ENCODE data around the gene FAM163B. TPM values are rescaled to one million over a fixed set of nuclear protein-coding genes. Genes with fewer than 3 reads are reported as not detected.

Gene FAM163B
- polyA plus RNA-seq, 1 of the 3 experiments (the other 2 are of a cell fraction) = 0.05 TPM

DNA sequence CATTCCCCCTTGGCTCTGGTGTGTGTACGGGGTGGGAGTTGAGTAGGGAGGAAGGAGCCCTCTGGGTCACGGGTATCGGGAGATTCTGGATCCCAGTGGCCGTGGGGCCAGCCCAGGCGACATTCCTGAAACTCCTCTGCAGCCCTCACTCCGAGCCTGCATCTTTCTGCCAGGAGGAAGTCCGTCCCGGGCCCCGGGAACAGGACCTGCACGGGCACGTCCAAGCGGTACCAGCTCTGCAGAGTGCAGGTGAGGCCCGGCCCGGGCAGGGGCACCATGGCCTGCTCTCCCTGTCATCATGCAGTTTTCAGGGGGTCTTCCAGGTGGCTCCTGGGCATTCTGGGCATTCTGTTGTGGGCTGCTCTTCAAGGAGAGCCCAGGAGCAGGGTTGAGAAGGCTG lies 71.0 kb downstream of the FAM163B start:
- H3K9me3 ChIP-seq = no peaks in the 10 kb centered on the region
- no peak overlapping the region for H3K9ac ChIP-seq
- no peaks in the 10 kb centered on the region for H3F3A ChIP-seq (replicated peaks; ENCODE audit: insufficient read depth)
- no peak overlapping the region for H3K4me3 ChIP-seq (ENCODE audit: low read depth in 2 of 2, low read length in 1 of 2)
- 100% methylated on average over 3 of the region's 14 CpGs for WGBS (ENCODE audit: low lambda C conversion rate)
- H3K27me3 ChIP-seq (ENCODE audit: insufficient read depth) = no peaks in the 10 kb centered on the region
- H3K79me2 ChIP-seq (ENCODE audit: insufficient read depth) = no peaks in the 10 kb centered on the region
- no peak overlapping the region for H3K4me2 ChIP-seq
- H2AFZ ChIP-seq (ENCODE audit: low read depth) = no peak overlapping the region
- H3K9me2 ChIP-seq = no peaks in the 10 kb centered on the region
- TF ChIP-seq GATA2 (CRISPR knock-in tag; IDR thresholded peaks at IDR 0.05) (no peak), ELF1 (IDR thresholded peaks at IDR 0.05) (no peak), FOXJ3 (CRISPR knock-in tag; IDR thresholded peaks at IDR 0.05) (no peak), MXI1 (IDR thresholded peaks at IDR 0.05; ENCODE audit: low read depth, low read length) (no peak), ZBTB33 (IDR thresholded peaks at IDR 0.05; ENCODE audit: borderline replicate concordance, low read depth) (no peak), RXRA (IDR thresholded peaks at IDR 0.05; ENCODE audit: borderline replicate concordance, low read depth) (no peak), SMC3 (IDR thresholded peaks at IDR 0.05; ENCODE audit: low read depth, low read length) (no peak), IRF3 (IDR thresholded peaks at IDR 0.05; ENCODE audit: low read depth, low read length) (no peak), EZH2phosphoT487 (IDR thresholded peaks at IDR 0.05; ENCODE audit: borderline replicate concordance, low read depth) (no peak), EP300 (IDR thresholded peaks at IDR 0.05; ENCODE audit: borderline replicate concordance in 1 of 2, low read depth in 1 of 2, low read length in 1 of 2) (no peak)
- CTCF ChIA-PET = no interaction called here
- POLR2A ChIA-PET = interaction anchor here (1.4 kb wide), 1 partner anchor 98 kb away, joined by 5 read pairs; the partner anchor contains the start of gene DBH
- H3K36me3 ChIP-seq (replicated peaks in 1 of 2; ENCODE audit: control insufficient read depth in 1 of 2, insufficient read depth in 2 of 2, low read length in 1 of 2) = peaks cover 0 to 2% of the 10 kb centered on the region in 2 experiments
- DNase-seq = no peak
- peaks cover 0 to 42% of the 10 kb centered on the region in 2 experiments; a peak in 3 of 4 replicates for H3K4me1 ChIP-seq (ENCODE audit: control insufficient read depth in 1 of 2, insufficient read depth in 2 of 2, low read depth in 1 of 2, low read length in 1 of 2)
- H4K20me1 ChIP-seq (ENCODE audit: insufficient read depth) = no peaks in the 10 kb centered on the region
- peak overlapping the region in 1 of 2 experiments; percentile 11; a peak in 1 of 4 replicates for H3K27ac ChIP-seq (ENCODE audit: low read depth in 2 of 2, low read length in 1 of 2)

- H2AFZ ChIP-seq (ENCODE audit: low read depth) = no peak overlapping the region
- H3K4me3 ChIP-seq (ENCODE audit: low read depth in 2 of 2, low read length in 1 of 2) = no peak overlapping the region
- peaks cover 0 to under 1% of the 10 kb centered on the region in 2 experiments for H3K36me3 ChIP-seq (replicated peaks in 1 of 2; ENCODE audit: control insufficient read depth in 1 of 2, insufficient read depth in 2 of 2, low read length in 1 of 2)
- H3K79me2 ChIP-seq (ENCODE audit: insufficient read depth) = no peaks in the 10 kb centered on the region
- no peaks in the 10 kb centered on the region for H3K27me3 ChIP-seq (ENCODE audit: insufficient read depth)
- CTCF ChIA-PET = no interaction called here
- H3K4me2 ChIP-seq = no peak overlapping the region
- H3K4me1 ChIP-seq (ENCODE audit: control insufficient read depth in 1 of 2, insufficient read depth in 2 of 2, low read depth in 1 of 2, low read length in 1 of 2) = peaks cover 0 to 52% of the 10 kb centered on the region in 2 experiments; a peak in 3 of 4 replicates
- POLR2A ChIA-PET = interaction anchor here (1.0 kb wide), 1 partner anchor 115 kb away, joined by 3 read pairs; no protein-coding TSS in a partner anchor
- WGBS (ENCODE audit: low lambda C conversion rate) = 92% methylated on average over 9 of the region's 16 CpGs
- H3K9ac ChIP-seq = no peak overlapping the region
- H3K9me3 ChIP-seq = no peaks in the 10 kb centered on the region
- TF ChIP-seq, protein P1, sequence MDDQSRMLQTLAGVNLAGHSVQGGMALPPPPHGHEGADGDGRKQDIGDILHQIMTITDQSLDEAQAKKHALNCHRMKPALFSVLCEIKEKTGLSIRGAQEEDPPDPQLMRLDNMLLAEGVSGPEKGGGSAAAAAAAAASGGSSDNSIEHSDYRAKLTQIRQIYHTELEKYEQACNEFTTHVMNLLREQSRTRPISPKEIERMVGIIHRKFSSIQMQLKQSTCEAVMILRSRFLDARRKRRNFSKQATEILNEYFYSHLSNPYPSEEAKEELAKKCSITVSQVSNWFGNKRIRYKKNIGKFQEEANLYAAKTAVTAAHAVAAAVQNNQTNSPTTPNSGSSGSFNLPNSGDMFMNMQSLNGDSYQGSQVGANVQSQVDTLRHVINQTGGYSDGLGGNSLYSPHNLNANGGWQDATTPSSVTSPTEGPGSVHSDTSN (IDR thresholded peaks at IDR 0.05) = no peak
- no peak for DNase-seq
- no peak overlapping the region; a peak in 1 of 4 replicates for H3K27ac ChIP-seq (ENCODE audit: low read depth in 2 of 2, low read length in 1 of 2)
- no peaks in the 10 kb centered on the region for H3K9me2 ChIP-seq
- H4K20me1 ChIP-seq (ENCODE audit: insufficient read depth) = no peaks in the 10 kb centered on the region
- no peaks in the 10 kb centered on the region for H3F3A ChIP-seq (replicated peaks; ENCODE audit: insufficient read depth)
Measured at GRCh38 chr9:133537257-133537656, 71.9 kb downstream of the FAM163B start.

Measured in SK-N-SH (cell line).